Left ventricle myocardium inferior (tissue), 1 donor: ENCODE results near the gene RET. TPM values are rescaled to one million over a fixed set of nuclear protein-coding genes. Genes with fewer than 3 reads are reported as not detected.

Experiments
- DNase-seq: peaks from one replicate; pipeline ENCODE4 v3.0.0-alpha.2; 2020
- H3K27ac ChIP-seq: fragments of 200-600 bp; replicated peaks from 2 replicates; pipeline ENCODE4 v1.8.0; 2021
- H3K27me3 ChIP-seq: fragments of 200-600 bp; 2 replicates; pipeline ENCODE4 v1.8.0; 2021; ENCODE audit warnings: low read depth
- H3K36me3 ChIP-seq: fragments of 200-600 bp; 2 replicates; pipeline ENCODE4 v1.8.0; 2021
- H3K4me1 ChIP-seq: fragments of 200-600 bp; 2 replicates; pipeline ENCODE4 v1.8.0; 2021
- H3K4me3 ChIP-seq: fragments of 200-600 bp; 2 replicates; pipeline ENCODE4 v1.8.0; 2021; ENCODE audit warnings: mild to moderate bottlenecking, moderate library complexity
- H3K9me3 ChIP-seq: fragments of 200-600 bp; replicated peaks from 2 replicates; pipeline ENCODE4 v1.8.0; 2021
- CTCF ChIP-seq: fragments of 200-600 bp; IDR thresholded peaks from 2 replicates; pipeline ENCODE4 v1.8.0; 2021; ENCODE audit warnings: antibody characterized with exemption, mild to moderate bottlenecking, borderline replicate concordance
- intact Hi-C: fragments of 100-400 bp; cut with micrococcal nuclease; formaldehyde crosslinking; loops from one replicate; pipeline ENCODE4 v1.11.0; 2022
- total RNA-seq: library from RNA; stranded (reverse); fragmentation: NEBNext Ultra II Directional; extraction: Animal tissue kit (Norgen Biotek cat#: 25700); gene quantifications from one replicate; pipeline ENCODE4 v1.2.1, GENCODE V29; 2021
- donor health status: DM: no; HTN: yes; CAD: no; lungs with severe emphysema.

The RET gene
- total RNA-seq, 1 donor from 2014 or later = 0.60 TPM

GRCh38 chr10:43035800-43036199 lies 41.1 kb upstream of the RET start:
- Histone ChIP-seq H3K27ac (no peak overlapping the region), H3K4me1 (no peaks in the 10 kb centered on the region), H3K27me3 (no peaks in the 10 kb centered on the region), H3K36me3 (no peaks in the 10 kb centered on the region), H3K9me3 (peaks cover 29% of the 10 kb centered on the region), H3K4me3 (no peak overlapping the region)
- intact Hi-C loops = no loop called here
- no peak for TF ChIP-seq CTCF
- no peak for DNase-seq

DNA sequence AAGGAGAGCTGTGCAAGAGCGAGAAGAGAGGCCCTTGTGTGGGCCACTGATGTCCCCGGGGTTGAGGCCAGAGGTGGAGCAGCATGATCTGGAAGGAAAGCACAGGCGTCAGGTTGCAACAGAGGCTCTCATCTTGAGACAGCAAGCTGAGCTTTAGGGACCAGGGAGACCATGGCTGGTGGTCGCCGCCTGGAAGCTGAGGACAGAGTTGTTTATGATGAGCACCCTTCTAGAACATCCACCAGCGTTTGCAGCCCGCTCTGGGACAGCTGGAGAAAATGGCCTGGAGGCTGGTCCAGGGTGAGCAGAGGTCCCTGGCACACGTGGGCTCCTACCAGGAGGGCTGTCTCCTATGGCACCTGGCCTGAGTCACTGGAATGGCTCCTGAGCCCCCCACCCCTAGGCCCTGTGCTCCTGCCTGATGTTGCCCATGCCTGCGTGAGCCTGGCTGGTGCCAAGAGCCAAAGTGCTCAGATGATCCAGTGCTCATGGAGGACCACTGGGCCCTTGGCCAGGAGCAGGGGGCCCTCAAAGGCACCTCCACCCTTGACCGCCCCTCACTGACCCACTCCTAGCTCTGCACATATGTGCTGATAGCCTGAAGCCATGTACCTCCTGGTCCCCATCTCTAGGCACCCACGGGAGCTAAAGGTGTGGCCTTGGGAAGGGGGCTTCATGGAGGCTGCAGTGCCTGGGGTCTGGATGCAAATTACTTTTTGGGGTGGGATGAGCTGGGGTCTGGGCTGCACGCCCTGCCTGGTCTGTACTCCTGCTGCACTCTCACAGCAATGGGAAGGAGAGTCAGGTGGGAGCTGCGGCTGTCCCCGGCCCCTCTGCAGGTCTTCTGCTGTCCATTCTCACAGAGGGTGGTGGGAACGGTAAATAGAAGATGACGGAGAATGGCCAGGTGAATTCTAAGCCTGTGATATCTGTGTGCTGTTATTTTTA lies 40.1 kb upstream of the RET start:
- DNase-seq = no peak
- H3K27me3 ChIP-seq = no peaks in the 10 kb centered on the region
- no peaks in the 10 kb centered on the region for H3K36me3 ChIP-seq
- no peak for TF ChIP-seq CTCF
- no peak overlapping the region for H3K4me3 ChIP-seq
- intact Hi-C loops = no loop called here
- H3K9me3 ChIP-seq = peaks cover 24% of the 10 kb centered on the region
- no peak overlapping the region for H3K27ac ChIP-seq
- H3K4me1 ChIP-seq = no peaks in the 10 kb centered on the region

DNA sequence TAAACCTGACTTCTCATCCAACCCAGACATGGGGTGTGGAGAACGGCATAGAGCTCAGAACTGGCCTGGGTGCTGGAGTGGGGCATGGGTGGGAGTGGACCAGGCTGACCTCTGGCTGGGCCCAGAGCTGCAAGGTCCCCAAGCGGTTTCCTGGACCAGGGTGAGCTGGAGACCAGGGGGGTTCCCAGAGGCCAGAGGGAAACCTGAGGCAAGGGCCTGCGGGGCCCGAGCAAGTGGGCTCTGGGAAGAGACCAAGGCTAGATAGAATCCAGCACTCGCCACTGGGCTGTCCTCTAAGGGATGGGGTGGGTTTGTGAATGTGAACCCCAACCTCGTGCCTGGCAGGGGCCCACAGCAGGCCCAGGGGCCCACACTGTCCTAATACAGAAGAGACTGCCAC lies 39.4 kb upstream of the RET start:
- intact Hi-C loops = no loop called here
- Histone ChIP-seq H3K9me3 (peaks cover 18% of the 10 kb centered on the region), H3K4me3 (no peak overlapping the region), H3K27ac (no peak overlapping the region), H3K36me3 (no peaks in the 10 kb centered on the region), H3K4me1 (no peaks in the 10 kb centered on the region), H3K27me3 (no peaks in the 10 kb centered on the region)
- no peak for TF ChIP-seq CTCF
- no peak for DNase-seq

DNA sequence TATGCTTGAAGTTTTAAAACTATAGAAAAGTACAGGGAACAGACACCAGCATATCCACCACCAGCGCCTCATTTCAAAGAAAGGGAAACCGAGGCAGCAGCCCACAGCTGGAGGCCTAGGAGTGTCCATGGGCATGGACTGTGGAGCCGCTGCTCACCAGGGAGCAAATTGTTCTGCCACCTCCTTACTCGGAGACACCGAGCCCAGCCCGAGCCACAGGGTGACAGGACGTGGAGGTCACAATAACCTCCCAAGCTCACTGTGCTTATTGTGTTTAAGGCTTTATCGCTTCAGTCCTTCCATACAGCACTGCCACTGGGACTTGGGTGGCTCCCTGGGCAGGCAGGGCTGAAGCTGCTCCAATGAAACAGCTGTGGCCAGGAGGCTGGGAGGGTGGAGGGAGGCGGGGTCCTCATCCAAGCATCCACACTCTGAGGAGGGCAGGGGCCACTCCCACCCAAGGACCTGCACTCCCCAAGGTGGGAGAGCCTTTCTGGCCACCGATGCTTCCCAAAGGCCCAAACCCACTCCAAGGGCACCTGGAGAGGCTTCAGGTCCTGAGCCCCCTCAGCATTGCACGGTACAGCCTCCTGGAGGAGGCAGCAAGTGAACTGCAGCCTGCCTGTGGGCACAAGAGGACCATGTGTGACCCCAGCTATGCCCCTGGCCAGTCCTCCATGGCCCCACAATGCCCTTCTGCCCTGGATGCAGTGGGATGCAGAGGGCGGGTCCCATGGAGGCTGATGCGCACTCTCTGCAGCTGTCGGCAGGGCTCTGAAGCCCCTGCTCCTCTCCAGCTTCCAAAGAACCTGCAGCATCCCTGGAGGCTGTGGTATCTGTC lies 38.7 kb upstream of the RET start:
- H3K27ac ChIP-seq = no peak overlapping the region
- H3K4me3 ChIP-seq = no peak overlapping the region
- intact Hi-C loops = no loop called here
- TF ChIP-seq CTCF = no peak
- no peak for DNase-seq
- H3K9me3 ChIP-seq = peaks cover 10% of the 10 kb centered on the region
- H3K27me3 ChIP-seq = no peaks in the 10 kb centered on the region
- H3K4me1 ChIP-seq = no peaks in the 10 kb centered on the region
- no peaks in the 10 kb centered on the region for H3K36me3 ChIP-seq

- TF ChIP-seq CTCF = no peak
- no peaks in the 10 kb centered on the region for H3K4me1 ChIP-seq
- no peak for DNase-seq
- no peaks in the 10 kb centered on the region for H3K36me3 ChIP-seq
- intact Hi-C loops = no loop called here
- no peaks in the 10 kb centered on the region for H3K27me3 ChIP-seq
- no peak overlapping the region for H3K4me3 ChIP-seq
- H3K9me3 ChIP-seq = peaks cover 2% of the 10 kb centered on the region
- no peak overlapping the region for H3K27ac ChIP-seq
Measured at GRCh38 chr10:43038783-43039623, 37.9 kb upstream of the RET start.
